NCI-H1694 (cell line): Measurements from ENCODE around the gene TSHZ1.

Source experiments
- DNase-seq: peaks from one replicate; lab custom pipeline; 2025; lab: John Stamatoyannopoulos, UW

The TSHZ1 gene, protein sequence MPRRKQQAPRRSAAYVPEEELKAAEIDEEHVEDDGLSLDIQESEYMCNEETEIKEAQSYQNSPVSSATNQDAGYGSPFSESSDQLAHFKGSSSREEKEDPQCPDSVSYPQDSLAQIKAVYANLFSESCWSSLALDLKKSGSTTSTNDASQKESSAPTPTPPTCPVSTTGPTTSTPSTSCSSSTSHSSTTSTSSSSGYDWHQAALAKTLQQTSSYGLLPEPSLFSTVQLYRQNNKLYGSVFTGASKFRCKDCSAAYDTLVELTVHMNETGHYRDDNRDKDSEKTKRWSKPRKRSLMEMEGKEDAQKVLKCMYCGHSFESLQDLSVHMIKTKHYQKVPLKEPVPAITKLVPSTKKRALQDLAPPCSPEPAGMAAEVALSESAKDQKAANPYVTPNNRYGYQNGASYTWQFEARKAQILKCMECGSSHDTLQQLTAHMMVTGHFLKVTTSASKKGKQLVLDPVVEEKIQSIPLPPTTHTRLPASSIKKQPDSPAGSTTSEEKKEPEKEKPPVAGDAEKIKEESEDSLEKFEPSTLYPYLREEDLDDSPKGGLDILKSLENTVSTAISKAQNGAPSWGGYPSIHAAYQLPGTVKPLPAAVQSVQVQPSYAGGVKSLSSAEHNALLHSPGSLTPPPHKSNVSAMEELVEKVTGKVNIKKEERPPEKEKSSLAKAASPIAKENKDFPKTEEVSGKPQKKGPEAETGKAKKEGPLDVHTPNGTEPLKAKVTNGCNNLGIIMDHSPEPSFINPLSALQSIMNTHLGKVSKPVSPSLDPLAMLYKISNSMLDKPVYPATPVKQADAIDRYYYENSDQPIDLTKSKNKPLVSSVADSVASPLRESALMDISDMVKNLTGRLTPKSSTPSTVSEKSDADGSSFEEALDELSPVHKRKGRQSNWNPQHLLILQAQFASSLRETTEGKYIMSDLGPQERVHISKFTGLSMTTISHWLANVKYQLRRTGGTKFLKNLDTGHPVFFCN (N-terminal part only)

GRCh38 chr18:75210274-75211001, at the start of gene TSHZ1:
Gene TSHZ1, plus strand, starts transcription at chr18:75210797. Its CDS starts 1,080 bp downstream, at chr18:75211877.
- DNase-seq: peak; percentile 86

DNA sequence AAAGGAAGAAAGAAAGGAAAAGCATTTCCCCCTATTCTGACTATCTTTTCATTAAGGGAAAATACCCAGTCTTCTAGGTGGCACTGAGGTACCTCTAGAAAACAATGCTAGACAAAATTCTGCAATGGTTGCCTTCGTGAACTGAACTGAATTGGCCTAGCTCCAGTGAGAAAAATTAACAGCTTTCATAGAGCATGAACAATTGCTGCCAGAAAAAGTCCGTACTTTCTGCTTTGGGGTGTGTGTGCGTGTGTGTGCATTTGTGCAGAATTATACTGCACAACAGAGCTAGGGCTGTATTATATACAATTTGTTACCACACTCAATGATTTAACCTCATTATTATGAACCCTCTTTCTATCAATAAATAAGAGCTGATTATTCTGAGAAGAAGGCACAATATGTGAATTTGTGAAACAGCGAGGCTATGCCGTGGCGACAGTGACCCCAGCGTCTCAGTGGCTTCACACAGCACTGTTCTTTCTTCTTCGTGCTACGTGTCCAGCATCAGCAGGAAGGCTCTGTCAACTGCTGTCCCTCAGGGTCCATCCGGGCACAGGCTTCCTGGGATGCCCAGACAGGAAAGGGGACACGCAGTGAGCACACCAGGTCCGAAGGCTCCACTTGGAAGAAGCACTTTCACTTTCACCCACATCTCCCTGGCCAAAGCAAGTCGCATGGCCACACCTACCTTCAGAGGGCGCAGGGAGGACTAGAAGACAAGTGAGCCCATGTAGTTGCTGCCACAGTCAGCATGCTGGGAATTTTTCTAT, 49.2 kb upstream of the TSHZ1 start:
- DNase-seq: no peak

DNA sequence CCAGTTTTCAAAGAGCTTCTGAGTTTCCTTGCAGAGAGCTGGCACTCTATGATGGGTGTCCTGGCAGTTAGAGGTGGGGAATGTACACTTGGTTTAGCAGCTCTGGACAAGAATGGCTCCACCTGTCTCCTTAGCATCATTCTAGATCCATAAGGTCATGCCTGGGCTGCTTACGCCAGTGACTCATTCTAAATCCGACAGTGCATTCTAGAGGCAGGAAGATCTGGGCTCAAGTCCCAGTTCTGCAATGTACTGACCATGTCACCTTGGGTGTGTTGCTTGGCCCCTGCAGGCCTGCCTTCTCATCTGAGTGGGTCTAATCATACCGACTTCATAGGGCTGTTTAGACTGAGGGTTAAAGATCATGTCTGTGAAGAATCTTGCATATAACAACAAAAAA, 48.1 kb upstream of the TSHZ1 start:
- no peak for DNase-seq

DNA sequence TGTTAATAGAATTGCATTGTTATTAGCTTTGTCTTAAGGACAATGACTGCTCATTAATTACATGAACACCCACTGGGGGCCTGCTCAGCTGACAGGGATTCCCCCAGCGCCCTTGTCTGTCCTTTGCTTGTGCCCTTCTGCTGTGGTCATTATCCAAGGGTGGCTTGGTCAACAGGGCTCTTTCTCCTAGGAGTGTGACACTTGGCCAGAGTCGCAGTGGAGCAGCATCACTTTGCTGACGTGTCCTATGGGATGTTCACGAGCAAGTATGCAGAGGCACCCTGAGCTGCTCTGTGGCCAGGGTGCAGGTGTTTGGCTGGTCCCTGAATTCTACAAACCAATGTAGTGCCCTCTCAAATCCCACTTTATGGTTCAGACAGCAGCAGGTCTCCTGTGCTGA, 47.6 kb upstream of the TSHZ1 start:
- no peak for DNase-seq

- no peak for DNase-seq
Observed at GRCh38 chr18:75163736-75164135, 46.9 kb upstream of the TSHZ1 start.

DNA sequence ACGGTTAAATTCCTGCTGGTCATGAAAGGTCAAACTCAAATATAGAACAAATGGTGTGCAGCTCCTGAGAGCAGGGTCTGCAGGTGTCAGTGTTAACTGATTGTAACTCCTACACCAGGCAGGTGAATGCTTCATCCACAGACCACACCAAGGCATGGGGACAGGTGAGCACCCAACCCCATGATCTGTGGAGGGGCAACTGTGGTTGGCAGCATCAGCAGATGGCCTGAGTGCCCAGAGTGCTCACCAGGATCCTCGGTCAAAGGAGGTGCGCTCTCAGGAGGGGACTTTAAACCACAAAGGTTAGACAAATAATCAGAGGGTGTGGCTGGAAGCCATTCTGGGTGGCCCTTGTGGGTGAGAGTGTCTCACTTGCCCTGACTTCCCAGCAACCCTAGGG, 46.1 kb upstream of the TSHZ1 start:
- DNase-seq: no peak

GRCh38 chr18:75165926-75166325, 44.7 kb upstream of the TSHZ1 start:
- DNase-seq: no peak

DNA sequence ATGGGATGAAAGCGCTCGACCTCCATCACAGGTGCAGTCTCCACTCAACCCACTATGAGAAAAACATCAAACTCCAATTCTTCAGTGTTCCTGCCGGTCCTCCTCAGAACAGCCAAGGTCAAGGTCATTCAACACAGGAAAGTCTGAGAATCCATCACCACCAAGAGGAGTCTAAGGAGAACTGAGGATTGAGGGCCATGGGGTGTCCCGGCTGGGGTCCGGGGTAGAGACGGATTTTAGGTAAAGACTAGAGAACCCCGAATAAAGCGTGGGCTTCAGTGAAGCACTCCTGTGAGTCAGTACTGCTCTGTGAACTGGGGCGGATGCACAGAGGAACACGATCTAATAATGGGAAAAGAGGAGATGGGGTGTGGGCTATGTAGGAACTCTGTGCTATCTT, 43.5 kb upstream of the TSHZ1 start:
- no peak for DNase-seq

DNA sequence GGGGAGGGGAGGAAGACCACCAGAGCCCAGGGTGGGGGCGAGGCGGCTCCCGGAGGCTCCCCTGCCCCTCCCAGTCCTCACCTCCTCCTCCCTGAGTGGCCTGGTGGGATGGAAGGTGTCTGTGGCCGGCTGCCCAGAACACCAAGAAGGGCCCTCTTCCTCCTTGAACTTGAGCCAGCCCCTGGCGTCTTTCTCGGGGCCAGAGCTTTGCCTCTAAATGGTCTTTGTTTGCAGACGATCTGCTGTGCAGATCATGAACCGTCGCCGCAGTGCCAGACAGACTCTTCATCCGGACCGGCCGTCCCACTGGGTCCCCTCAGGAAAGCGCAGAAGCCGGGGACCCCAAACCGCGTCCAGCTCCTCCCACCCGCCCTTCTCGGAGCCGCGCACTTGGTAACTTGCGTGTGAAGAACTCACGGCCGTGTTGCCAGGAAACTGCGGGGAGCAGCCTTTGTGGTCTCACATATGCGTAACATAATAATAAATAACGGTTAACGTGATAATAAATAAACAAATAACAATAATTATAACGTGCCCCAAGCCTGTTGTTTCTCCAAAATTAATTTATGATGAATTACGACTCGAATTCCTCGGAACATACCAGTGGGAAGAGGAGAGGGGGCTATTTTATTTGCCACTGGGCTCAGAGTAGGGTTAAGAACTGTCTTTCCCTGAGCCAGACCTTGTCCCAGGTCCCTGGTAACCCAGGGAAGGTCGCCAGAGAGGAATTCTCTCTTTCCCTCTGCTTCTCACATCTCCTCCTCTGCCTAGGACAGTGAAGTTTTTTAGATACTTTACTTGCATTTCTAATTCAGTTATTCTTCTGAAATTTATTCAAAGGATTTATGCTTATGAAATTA, 42.6 kb upstream of the TSHZ1 start:
- DNase-seq: no peak

DNA sequence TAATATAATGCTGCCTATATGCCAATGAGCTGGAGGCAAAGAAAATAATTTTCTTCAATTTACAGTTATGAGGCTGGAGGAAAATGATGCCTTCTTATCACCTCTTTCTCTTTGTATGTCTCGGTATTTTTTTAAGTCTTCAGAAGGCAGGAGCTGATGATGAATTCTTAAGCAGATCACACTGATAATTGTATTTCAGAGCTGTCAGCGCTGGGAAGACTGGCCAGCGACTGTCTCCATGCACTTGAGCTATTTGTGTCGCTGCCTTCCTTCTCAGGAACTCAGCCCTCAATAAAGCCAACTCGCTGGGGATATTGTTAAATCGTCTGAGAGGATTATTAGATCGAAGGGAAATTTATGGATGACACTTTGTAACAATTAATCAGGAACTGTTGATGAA, 42.0 kb upstream of the TSHZ1 start:
- DNase-seq: no peak

GRCh38 chr18:75169411-75169810, 41.2 kb upstream of the TSHZ1 start:
- DNase-seq: no peak

- no peak for DNase-seq
Observed at GRCh38 chr18:75170022-75170789, 40.4 kb upstream of the TSHZ1 start.

GRCh38 chr18:75170916-75171315, 39.7 kb upstream of the TSHZ1 start:
- no peak for DNase-seq

- DNase-seq: no peak
Observed at GRCh38 chr18:75172299-75173124, 38.1 kb upstream of the TSHZ1 start.

GRCh38 chr18:75173125-75173432, 37.5 kb upstream of the TSHZ1 start:
- no peak for DNase-seq

- no peak for DNase-seq
Observed at GRCh38 chr18:75173738-75174137, 36.9 kb upstream of the TSHZ1 start.

DNA sequence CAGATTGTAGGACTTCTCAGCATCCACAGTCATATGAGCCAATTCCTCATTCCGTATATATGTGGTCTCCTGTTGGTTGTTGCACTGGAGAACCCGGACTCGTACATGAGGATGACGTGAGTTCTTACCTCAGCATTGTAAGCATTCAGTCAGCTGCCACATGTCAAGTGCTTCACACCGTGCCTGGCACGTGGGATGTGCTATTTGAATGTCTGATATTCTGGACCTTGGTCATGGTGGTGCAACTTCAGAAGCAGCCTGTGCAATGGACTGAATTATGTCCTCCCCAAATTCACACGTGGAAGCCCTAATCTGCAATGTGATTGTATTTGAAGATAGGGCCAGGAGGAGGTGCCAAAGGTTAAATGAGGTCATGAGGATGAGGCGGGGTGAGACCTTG, 33.7 kb upstream of the TSHZ1 start:
- DNase-seq: no peak

DNA sequence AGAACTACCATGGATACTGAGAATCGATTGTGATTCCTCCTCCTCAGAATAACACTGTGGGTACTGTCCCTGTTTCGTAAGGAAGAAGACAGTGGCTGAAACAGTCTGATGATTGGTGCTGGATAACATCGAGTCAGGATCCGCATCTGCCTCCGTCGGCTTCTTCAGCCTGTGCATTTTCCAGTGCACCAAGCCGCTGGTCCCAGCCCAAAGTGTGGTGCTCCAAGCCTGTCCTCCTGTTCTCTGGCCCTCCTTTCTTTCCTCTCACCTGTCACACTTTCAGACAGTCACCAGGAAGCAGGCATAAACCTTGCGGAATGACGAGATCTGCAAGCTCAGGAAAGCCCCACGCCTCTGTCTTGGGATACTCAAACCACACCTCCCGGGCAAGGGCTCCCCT, 32.2 kb upstream of the TSHZ1 start:
- no peak for DNase-seq
